Raji (cell line): ENCODE results near the gene SPOCD1.

Experiments used
- POLR2A ChIP-seq: IDR thresholded peaks from 2 replicates; pipeline ENCODE4 v1.6.1; 2011; ENCODE audit warnings: low read depth, low read length, control low read depth; ENCODE audit not compliant: insufficient read depth

SPOCD1 gene

GRCh38 chr1:31796707-31797106, 19.1 kb downstream of the SPOCD1 start:
- no peak for TF ChIP-seq POLR2A

GRCh38 chr1:31795801-31796621, 19.8 kb downstream of the SPOCD1 start:
- no peak for TF ChIP-seq POLR2A

GRCh38 chr1:31795096-31795675, 20.6 kb downstream of the SPOCD1 start:
- no peak for TF ChIP-seq POLR2A

- no peak for TF ChIP-seq POLR2A
Measured at GRCh38 chr1:31793586-31794285, 22.1 kb downstream of the SPOCD1 start.

- TF ChIP-seq POLR2A: no peak
Measured at GRCh38 chr1:31793086-31793485, 22.7 kb downstream of the SPOCD1 start.

GRCh38 chr1:31792541-31792940, 23.3 kb downstream of the SPOCD1 start:
- TF ChIP-seq POLR2A: no peak

- no peak for TF ChIP-seq POLR2A
Measured at GRCh38 chr1:31792116-31792515, 23.7 kb downstream of the SPOCD1 start.

GRCh38 chr1:31791131-31791858, 24.5 kb downstream of the SPOCD1 start:
- no peak for TF ChIP-seq POLR2A

- no peak for TF ChIP-seq POLR2A
Measured at GRCh38 chr1:31790641-31791091, 25.2 kb downstream of the SPOCD1 start.

GRCh38 chr1:31790140-31790539, 25.7 kb downstream of the SPOCD1 start:
- TF ChIP-seq POLR2A: no peak

GRCh38 chr1:31789259-31790065, 26.4 kb downstream of the SPOCD1 start:
- no peak for TF ChIP-seq POLR2A

GRCh38 chr1:31788825-31789256, 27.0 kb downstream of the SPOCD1 start:
- no peak for TF ChIP-seq POLR2A

GRCh38 chr1:31788138-31788824, 27.5 kb downstream of the SPOCD1 start:
- peak; percentile 71 for TF ChIP-seq POLR2A

GRCh38 chr1:31787786-31788137, 28.1 kb downstream of the SPOCD1 start:
- TF ChIP-seq POLR2A: no peak
